Panc1 (cell line): ENCODE data around the gene CELF2. TPM values are rescaled to one million over a fixed set of nuclear protein-coding genes. Genes with fewer than 3 reads are reported as not detected.

Source experiments
- ATAC-seq: fragments of 200-7000 bp; cut with Tn5 transposase; 2 replicates; pipeline ENCODE4 v1.9.1; 2020; ENCODE audit warnings: mild to moderate bottlenecking, moderate library complexity
- BruUV-seq: library from RNA; stranded (reverse); fragments of 400-500 nt; replicated peaks from 2 replicates; lab custom pipeline; 2021; lab: Mats Ljungman, UMichigan
- CTCF ChIA-PET: fragments of 300-600 bp; sonication (Branson Sonifier 250); formaldehyde crosslinking; loops from one replicate; lab custom pipeline; 2022; ENCODE audit warnings: antibody characterized with exemption; lab: Charles Lee
- POLR2A ChIA-PET: fragments of 300-600 bp; sonication (Branson Sonifier 250); formaldehyde crosslinking; loops from one replicate; lab custom pipeline; 2022; ENCODE audit warnings: antibody characterized with exemption; lab: Charles Lee
- DNase-seq: peaks from one replicate; pipeline ENCODE4 v3.0.0-alpha.2; 2010; ENCODE audit warnings: low read depth, low spot score
- H3K27ac ChIP-seq: 2 replicates; pipeline ENCODE4 v1.5.1; 2011; ENCODE audit warnings: mild to moderate bottlenecking, low read length, inconsistent platforms
- H3K27me3 ChIP-seq: fragments of 200-500 bp; sonication (Bioruptor generic); 2 replicates; pipeline ENCODE4 v1.6.0; 2014; ENCODE audit warnings: low read length, inconsistent platforms; ENCODE audit not compliant: control insufficient read depth, insufficient read depth
- H3K36me3 ChIP-seq: fragments of 200-500 bp; sonication (Bioruptor generic); 2 replicates; pipeline ENCODE4 v1.5.1; 2014; ENCODE audit warnings: inconsistent platforms, mild to moderate bottlenecking, low read length, moderate library complexity; ENCODE audit not compliant: control insufficient read depth, insufficient read depth
- H3K4me1 ChIP-seq: 2 replicates; pipeline ENCODE4 v1.5.1; 2011; ENCODE audit warnings: inconsistent platforms, mild to moderate bottlenecking, low read length, moderate library complexity; ENCODE audit not compliant: control insufficient read depth, insufficient read depth
- H3K4me3 ChIP-seq, 2 experiments: 2 replicates each; pipeline ENCODE4 v1.5.1; 2011 to 2012; ENCODE audit warnings: low read depth in 2 of 2, low read length in 2 of 2, mild to moderate bottlenecking in 2 of 2, inconsistent platforms in 1 of 2, moderate library complexity in 1 of 2
- H3K9me3 ChIP-seq: fragments of 200-500 bp; sonication (Bioruptor generic); 2 replicates; pipeline ENCODE4 v1.5.1; 2014; ENCODE audit warnings: low read depth, mild to moderate bottlenecking, inconsistent platforms, low read length, moderate library complexity; ENCODE audit not compliant: control insufficient read depth, insufficient read depth
- CTCF ChIP-seq: fragments of 450-650 bp; IDR thresholded peaks from 2 replicates; pipeline ENCODE4 v1.5.1; 2017; ENCODE audit warnings: mild to moderate bottlenecking
- POLR2AphosphoS5 ChIP-seq: IDR thresholded peaks from 2 replicates; pipeline ENCODE4 v1.6.1; 2012; ENCODE audit warnings: mild to moderate bottlenecking, low read depth, low read length, moderate library complexity
- REST ChIP-seq, 2 experiments: IDR thresholded peaks; 2 replicates each; pipeline ENCODE4 v1.6.1; 2011 to 2012; ENCODE audit warnings: low read depth in 2 of 2, control low read depth in 1 of 2, low read length in 1 of 2, mild to moderate bottlenecking in 1 of 2, moderate library complexity in 1 of 2; ENCODE audit not compliant: insufficient read depth in 1 of 2
- SIN3A ChIP-seq: IDR thresholded peaks from 2 replicates; pipeline ENCODE4 v1.6.1; 2012; ENCODE audit warnings: low read depth, mild to moderate bottlenecking, low read length, moderate library complexity, borderline replicate concordance; ENCODE audit not compliant: insufficient read depth
- TCF7L2 ChIP-seq: IDR thresholded peaks from 2 replicates; pipeline ENCODE4 v1.6.1; 2011; ENCODE audit warnings: mild to moderate bottlenecking, low read depth, low read length, inconsistent platforms
- in situ Hi-C: cut with HindIII; loops from 2 replicates; pipeline ENCODE4 v1.10.0; 2016; ENCODE audit warnings: low sequenced_read_pairs, low pct_unique_long_range_greater_than_20kb
- intact Hi-C: fragments of 100-400 bp; cut with micrococcal nuclease; formaldehyde crosslinking; loops from one replicate; pipeline ENCODE4 v1.10.0; 2022; ENCODE audit not compliant: unreplicated experiment
- total RNA-seq: library from RNA; stranded (reverse); gene quantifications from one replicate; pipeline ENCODE4 v1.2.1, GENCODE V29; 2021; ENCODE audit not compliant: unreplicated experiment

The CELF2 gene
- total RNA-seq, 1 experiment from 2014 or later = 0.44 TPM

GRCh38 chr10:11158080-11158479, 140.4 kb downstream of the CELF2 start:
- CTCF ChIA-PET = no interaction called here
- in situ Hi-C loops (no loop called here), intact Hi-C loops (no loop called here)
- Histone ChIP-seq H3K27ac (no peak overlapping the region), H3K9me3 (no peaks in the 10 kb centered on the region), H3K36me3 (no peaks in the 10 kb centered on the region), H3K4me3 (no peak overlapping the region), H3K4me1 (no peaks in the 10 kb centered on the region), H3K27me3 (no peaks in the 10 kb centered on the region)
- TF ChIP-seq TCF7L2 (no peak), SIN3A (no peak), REST (IDR thresholded peaks at IDR 0.05; ENCODE audit: insufficient read depth in 1 of 2, low read depth in 2 of 2, low read length in 1 of 2) (no peak), CTCF (no peak), POLR2AphosphoS5 (no peak)
- POLR2A ChIA-PET = no interaction called here
- no TSS peak for BruUV-seq
- ATAC-seq = no peak
- no peak for DNase-seq

- CTCF ChIA-PET = no interaction called here
Observed at GRCh38 chr10:11159543-11160215, 142.0 kb downstream of the CELF2 start.

More at GRCh38 chr10:11159543-11160215, 142.0 kb downstream of the CELF2 start:
- Histone ChIP-seq H3K36me3 (no peaks in the 10 kb centered on the region), H3K27me3 (no peaks in the 10 kb centered on the region; the same call in 1 of the 2 replicates), H3K27ac (no peak overlapping the region), H3K4me1 (no peaks in the 10 kb centered on the region), H3K9me3 (no peaks in the 10 kb centered on the region), H3K4me3 (no peak overlapping the region)
- BruUV-seq = no TSS peak
- no peak for ATAC-seq
- in situ Hi-C loops (no loop called here), intact Hi-C loops (no loop called here)
- no peak for DNase-seq
- POLR2A ChIA-PET = no interaction called here
- no peak for TF ChIP-seq REST (IDR thresholded peaks at IDR 0.05; ENCODE audit: insufficient read depth in 1 of 2, low read depth in 2 of 2, low read length in 1 of 2)
- TF ChIP-seq CTCF = no peak
- no peak for TF ChIP-seq TCF7L2
- TF ChIP-seq POLR2AphosphoS5 = no peak
- TF ChIP-seq SIN3A = no peak
